ENCODE data around the gene ADARB2. TPM values are rescaled to one million over a fixed set of nuclear protein-coding genes. Genes with fewer than 3 reads are reported as not detected.

Gene ADARB2
- total RNA-seq, 1 donor from 2014 or later = 1.8 TPM

- DNase-seq (ENCODE audit: low read depth, low spot score) = no peak
- peaks cover 8% of the 10 kb centered on the region for H3K4me1 Mint-ChIP-seq
- H3K27ac Mint-ChIP-seq (ENCODE audit: unreplicated experiment) = no peak overlapping the region
Measured at GRCh38 chr10:1403508-1404322, 333.6 kb downstream of the ADARB2 start.

GRCh38 chr10:1402816-1403507, 334.4 kb downstream of the ADARB2 start:
- Mint-ChIP-seq H3K9me3 (no peaks in the 10 kb centered on the region), H3K36me3 (ENCODE audit: low read depth) (no peaks in the 10 kb centered on the region), H3K27me3 (ENCODE audit: low read depth) (no peaks in the 10 kb centered on the region), H3K27ac (ENCODE audit: unreplicated experiment) (no peak overlapping the region), H3K4me1 (peaks cover 8% of the 10 kb centered on the region), H3K4me3 (no peak overlapping the region)
- TF ChIP-seq CTCF (conservative IDR thresholded peaks at IDR 0.05) = no peak
- no peak for DNase-seq (ENCODE audit: low read depth, low spot score)

More at GRCh38 chr10:1403508-1404322, 333.6 kb downstream of the ADARB2 start:
- no peaks in the 10 kb centered on the region for H3K9me3 Mint-ChIP-seq
- no peaks in the 10 kb centered on the region for H3K27me3 Mint-ChIP-seq (ENCODE audit: low read depth)
- no peak overlapping the region for H3K4me3 Mint-ChIP-seq
- no peak for TF ChIP-seq CTCF (conservative IDR thresholded peaks at IDR 0.05)
- no peaks in the 10 kb centered on the region for H3K36me3 Mint-ChIP-seq (ENCODE audit: low read depth)

GRCh38 chr10:1402016-1402770, 335.1 kb downstream of the ADARB2 start:
- H3K27ac Mint-ChIP-seq (ENCODE audit: unreplicated experiment) = peak overlapping the region; percentile 54
- H3K4me3 Mint-ChIP-seq = no peak overlapping the region
- H3K9me3 Mint-ChIP-seq = no peaks in the 10 kb centered on the region
- H3K36me3 Mint-ChIP-seq (ENCODE audit: low read depth) = no peaks in the 10 kb centered on the region
- peaks cover 8% of the 10 kb centered on the region for H3K4me1 Mint-ChIP-seq
- DNase-seq (ENCODE audit: low read depth, low spot score) = no peak
- TF ChIP-seq CTCF (conservative IDR thresholded peaks at IDR 0.05) = no peak
- H3K27me3 Mint-ChIP-seq (ENCODE audit: low read depth) = no peaks in the 10 kb centered on the region

GRCh38 chr10:1401071-1401965, 336.0 kb downstream of the ADARB2 start:
- Mint-ChIP-seq H3K9me3 (no peaks in the 10 kb centered on the region), H3K27ac (ENCODE audit: unreplicated experiment) (no peak overlapping the region), H3K36me3 (ENCODE audit: low read depth) (no peaks in the 10 kb centered on the region), H3K27me3 (ENCODE audit: low read depth) (no peaks in the 10 kb centered on the region), H3K4me3 (no peak overlapping the region), H3K4me1 (peaks cover 8% of the 10 kb centered on the region)
- no peak for DNase-seq (ENCODE audit: low read depth, low spot score)
- TF ChIP-seq CTCF (conservative IDR thresholded peaks at IDR 0.05) = no peak
